NCI-H69 (cell line): ENCODE results near the gene TMEM218.

ENCODE experiments used
- DNase-seq: peaks from one replicate; lab custom pipeline; 2025; lab: John Stamatoyannopoulos, UW

TMEM218 gene

DNA sequence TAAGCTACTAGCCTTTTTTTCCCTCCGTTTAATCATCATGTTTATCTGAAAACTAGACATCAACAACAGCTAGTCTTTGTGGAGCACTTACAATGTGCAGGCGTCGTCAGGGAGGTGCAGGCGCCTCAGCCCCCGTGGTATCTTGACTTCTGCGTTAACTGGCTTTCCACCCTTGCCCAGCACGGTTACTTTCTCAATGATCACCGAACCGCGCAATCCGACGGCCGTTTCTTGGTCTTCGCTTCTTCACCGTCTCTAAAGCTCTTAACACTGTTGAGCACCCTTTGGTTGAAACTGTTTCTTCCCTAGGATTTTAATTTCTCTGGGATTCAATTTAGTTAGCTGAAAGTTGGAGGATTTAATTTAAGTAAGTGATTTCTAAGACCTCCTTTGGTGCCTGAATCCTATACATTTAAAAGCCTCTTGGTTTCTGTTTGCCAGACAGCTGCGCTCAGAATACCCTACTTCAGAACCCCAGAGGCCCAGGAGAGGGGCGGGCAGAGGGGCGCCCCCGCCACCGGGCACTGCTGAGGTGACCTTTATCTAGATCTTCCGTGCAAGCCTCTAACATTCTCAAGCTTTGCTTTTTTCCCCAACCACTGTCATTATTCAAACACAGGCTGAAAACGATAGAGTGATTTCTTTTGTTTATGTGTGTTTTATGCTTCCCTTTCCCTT, 18.0 kb upstream of the TMEM218 start:
- no peak for DNase-seq

GRCh38 chr11:125128450-125128849, 17.0 kb upstream of the TMEM218 start:
- DNase-seq, result no peak

DNA sequence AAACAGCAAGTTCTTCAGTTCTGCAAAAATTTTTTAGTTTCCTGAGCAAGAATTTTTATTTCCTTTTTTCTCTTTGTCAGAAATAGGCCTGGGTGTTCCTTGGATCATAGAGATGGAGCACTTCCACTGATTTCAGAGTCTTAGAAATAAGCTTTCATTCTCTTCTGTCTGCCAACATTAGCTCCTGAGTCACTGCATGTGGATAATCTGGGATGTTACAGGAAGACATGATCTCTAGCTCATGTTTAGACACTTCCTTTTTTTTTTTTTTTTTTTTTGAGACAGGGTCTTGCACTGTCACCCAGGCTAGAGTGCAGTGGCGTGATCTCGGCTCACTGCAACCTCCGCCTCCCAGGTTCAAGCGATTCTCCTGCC, 13.2 kb upstream of the TMEM218 start:
- no peak for DNase-seq

DNA sequence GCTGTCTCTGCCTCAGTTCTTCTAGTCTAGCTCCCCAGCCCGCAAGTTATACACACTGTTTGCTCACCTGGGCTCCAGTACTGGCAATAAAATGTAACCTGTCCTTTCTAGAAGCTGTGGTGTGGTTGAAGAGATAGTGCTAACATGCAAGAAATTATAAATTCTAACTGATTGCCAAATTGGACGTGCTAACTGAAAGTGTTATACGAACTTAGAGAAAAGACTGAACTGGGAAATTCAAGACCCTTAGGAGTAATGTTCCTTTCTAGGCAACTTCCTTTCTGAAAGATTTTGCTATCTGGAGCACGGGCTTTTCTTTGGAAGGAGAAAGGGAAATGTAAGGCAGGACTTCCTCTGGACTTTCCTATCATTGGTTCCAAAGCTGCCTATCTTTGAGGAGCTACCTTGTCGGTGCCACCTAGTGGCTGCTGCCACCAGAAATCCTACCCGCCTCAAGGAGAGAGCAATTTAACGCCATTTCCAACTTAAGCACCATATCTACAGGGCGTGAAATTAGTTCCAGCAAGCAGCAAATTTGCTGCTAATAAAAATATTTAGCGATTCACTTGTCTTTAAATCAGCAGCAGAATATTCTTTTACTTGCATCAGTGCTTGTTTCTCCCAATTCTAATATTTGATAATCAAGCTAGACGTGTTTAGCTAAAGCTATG, 12.7 kb upstream of the TMEM218 start:
- DNase-seq, result peak; percentile 70

GRCh38 chr11:125123194-125123946, 11.9 kb upstream of the TMEM218 start:
- DNase-seq, result no peak

- no peak for DNase-seq
These were observed 6.0 kb upstream of the TMEM218 start for GRCh38 chr11:125117429-125117828.

GRCh38 chr11:125114518-125114917, 3.1 kb upstream of the TMEM218 start:
- DNase-seq, result no peak

- DNase-seq, result no peak
These were observed 780 bp upstream of the TMEM218 start for GRCh38 chr11:125112208-125112604.

DNA sequence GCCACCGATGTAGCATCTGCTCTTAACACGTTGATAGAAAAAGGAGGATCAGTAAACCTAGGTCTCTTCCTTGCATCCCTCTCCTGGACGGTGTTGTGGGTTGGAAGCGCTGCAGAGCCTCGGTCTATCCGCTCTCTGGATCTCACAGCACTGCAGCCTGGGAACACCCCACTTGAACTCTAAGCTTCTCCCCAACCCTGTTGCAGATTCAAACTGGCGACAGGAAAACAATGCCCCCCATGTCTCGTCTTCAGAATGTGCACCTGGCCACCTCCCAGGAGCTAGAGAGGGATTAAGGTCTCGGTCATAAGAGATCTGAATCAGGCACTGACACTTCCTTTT, 454 bp downstream of the TMEM218 start:
- DNase-seq, result peak; percentile 64

DNA sequence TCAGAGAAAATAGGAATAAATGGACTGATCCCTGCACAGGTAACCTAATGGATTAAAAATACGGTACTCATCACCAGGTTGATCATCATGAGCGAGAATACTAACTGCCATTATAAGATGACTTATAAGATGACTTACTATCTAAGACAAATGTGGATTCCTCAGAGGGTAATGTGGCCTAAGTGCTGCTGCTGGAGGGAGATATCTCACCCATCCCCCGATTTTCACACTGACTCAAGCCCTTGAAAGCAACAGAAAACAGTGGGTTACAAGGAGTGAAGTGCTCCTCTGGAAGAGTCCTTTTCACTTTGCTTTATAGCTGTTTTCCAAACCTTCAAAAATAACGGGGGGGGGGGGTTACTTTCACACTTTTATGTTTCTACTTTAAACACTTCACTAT, 920 bp downstream of the TMEM218 start:
- DNase-seq, result peak; percentile 11

GRCh38 chr11:125108469-125108868, 3.0 kb downstream of the TMEM218 start:
- no peak for DNase-seq

DNA sequence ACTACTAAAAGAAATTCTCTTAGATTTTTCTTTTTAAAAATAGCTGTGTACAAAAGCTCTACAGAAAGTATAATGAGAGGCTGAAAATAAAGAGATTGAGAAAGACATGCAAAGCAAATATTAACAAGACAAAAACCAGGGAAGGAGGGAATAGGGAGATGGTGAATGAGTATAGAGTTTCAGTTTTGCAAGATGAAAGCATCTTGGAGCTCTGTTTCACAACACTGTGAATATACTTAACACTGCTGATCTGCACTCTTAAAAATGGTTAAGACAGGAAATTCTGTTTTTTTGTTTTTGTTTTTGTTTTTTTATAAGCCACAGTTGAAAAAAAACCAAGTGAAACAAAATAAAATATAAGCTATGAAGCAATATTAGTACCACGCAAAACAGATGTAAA, 5.5 kb downstream of the TMEM218 start:
- no peak for DNase-seq

- DNase-seq, result no peak
These were observed 8.9 kb downstream of the TMEM218 start for GRCh38 chr11:125102510-125102909.

DNA sequence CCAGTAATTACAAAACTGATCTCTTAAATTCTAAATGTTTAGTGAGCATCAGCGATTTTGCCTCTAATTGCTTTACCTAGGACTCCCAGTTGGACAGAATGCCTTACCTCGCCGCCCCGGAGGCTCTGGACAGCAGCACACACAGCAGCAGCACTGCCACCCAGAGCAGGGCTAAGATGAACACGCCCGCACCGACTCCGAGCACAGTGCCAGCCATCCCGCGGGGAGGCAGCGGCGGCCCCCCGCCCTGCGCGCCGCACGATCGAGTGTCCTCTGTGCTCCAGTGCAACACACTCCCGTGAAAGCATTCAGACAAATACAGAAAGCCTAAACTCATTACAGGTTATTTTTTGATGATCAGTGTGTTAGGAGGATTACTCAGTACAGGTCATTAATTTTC, 9.4 kb downstream of the TMEM218 start:
- DNase-seq, result no peak

DNA sequence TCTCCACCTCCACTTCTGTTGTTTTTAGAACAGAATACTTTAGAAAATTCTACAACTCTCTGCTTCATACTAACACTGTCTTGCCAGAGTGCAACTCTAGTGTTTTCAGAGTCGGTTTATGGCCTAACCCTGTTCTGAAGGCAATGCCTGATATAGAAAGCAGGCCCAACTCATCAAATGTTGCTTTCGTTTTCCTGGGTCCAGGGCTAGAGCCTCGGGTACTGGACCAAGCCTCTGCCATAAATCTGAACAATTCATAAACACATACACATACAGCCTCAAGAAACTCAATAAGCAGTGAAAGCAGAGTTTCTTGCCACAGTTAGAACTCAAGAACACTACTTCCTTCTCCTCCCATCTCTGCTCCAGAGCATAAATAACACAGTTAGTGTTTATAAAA, 9.8 kb downstream of the TMEM218 start:
- DNase-seq, result no peak

DNA sequence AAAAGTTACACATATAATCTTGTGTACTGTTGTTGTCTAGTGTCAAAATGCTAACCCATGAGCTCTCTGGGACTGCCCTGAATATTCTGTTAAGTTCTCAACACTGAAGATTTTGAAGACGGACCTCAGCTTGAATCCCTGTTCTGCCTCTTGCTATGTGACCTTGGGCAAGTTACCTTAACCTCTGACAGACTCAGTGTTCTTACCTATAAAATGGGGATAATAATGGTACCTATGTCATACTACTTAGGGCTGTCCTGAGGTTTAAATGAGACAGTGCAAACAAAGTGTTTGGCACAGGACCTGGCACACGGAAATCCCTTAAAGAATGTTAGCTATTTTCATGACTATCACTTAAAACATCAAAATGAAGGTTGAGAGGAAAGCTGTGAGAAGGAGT, 11.3 kb downstream of the TMEM218 start:
- no peak for DNase-seq

DNA sequence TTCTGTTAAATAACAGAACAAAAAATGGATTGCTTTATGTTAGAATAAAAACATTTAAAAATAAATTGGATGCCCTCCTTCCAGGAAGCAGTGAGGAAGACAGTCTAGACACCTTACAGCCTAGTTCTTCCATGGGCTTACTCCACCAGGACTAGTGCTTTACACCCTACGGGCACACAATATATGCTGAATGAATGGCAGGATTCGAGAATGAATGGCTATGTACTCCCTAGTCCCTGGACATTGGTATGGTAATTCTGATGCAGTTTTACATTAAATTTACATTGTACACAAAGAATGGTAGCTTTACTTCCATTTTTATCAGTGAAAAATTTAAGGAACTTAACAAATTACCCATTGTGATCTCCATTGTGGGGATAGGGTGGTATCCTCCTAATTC, 16.7 kb downstream of the TMEM218 start:
- DNase-seq, result no peak

DNA sequence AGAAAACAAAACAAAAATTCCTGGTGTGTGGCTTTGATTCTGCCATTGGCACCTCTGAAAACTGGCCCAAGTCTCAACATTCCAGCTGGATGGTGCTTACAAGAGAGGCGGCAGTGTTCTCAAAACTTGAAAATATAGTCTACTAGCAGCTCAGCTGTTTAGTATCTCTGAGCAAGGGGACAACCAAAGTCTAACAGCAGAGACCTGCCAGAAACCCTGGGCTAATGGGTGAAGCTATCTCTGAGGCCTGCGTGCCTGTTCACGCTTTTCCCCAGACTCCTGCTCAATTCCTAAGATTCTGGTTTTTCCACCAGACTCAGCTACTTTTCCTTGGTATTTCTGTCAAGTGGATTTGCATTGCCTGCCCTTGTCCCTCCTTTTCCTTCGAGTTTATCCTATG, 17.9 kb downstream of the TMEM218 start:
- DNase-seq, result no peak

DNA sequence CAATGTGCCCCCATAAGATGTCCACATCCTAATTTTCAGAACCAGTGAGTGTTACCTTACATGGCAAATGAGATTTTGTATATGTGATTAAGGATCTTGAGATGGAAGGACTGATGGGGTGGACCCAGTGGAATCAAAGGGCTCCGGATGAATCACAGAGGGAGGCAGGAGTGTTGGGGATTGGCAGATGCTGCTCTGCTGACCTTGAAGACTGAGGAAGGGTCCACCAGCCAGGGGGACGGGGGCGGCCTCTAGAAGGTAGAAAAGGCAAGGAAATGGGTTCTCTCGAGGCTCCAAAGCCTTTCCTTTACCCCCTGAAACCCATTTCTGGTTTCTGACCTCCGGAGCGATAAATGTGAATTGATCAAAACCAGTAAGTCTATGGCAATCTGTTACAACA, 18.8 kb downstream of the TMEM218 start:
- no peak for DNase-seq

DNA sequence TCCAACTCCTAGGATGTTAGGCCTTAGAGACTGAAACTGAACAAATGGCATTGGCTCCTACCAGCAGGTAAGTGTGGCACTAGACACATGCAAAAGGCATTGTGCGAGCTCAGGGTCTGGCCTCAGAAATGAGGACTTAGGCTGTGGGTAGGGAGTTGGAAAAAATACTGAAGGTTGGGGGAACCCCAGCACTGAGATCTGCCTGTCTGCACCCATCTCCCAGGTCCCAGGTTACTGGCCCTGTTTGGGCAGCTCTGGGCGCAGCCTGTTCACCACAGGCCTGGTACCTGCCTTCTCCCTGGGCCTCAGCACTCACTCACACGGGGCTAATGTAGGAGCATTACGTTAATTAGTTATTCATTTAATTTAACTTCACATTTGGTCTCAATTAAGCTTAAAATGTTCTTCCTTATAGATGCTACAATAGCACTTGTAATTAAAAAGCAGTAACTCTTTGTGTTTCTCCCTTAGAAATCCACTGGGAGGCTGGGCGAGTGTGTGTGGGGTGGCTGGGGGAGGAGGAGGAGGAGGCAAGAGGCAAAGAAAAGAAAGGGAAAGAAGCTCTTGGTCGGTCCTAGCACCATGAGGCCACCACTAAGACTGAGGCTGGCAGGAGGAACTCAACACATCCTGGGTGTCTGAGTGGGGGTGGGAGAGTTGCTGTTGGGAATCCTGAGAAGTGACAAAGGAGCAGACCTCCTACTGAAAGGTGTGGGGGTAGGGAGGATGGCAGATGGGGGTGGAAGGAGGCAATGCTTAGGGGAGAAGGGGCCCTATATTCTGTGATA, 19.4 kb downstream of the TMEM218 start:
- DNase-seq, result no peak

GRCh38 chr11:125091247-125091876, 20.1 kb downstream of the TMEM218 start:
- peak; percentile 60 for DNase-seq

GRCh38 chr11:125090816-125091215, 20.6 kb downstream of the TMEM218 start:
- no peak for DNase-seq
